GM12878 (cell line): ENCODE results near the gene WWC2. TPM values are rescaled to one million over a fixed set of nuclear protein-coding genes. Genes with fewer than 3 reads are reported as not detected.

Source experiments
- ATAC-seq: fragments of 200-7000 bp; cut with Tn5 transposase; 3 replicates; pipeline ENCODE4 v1.9.1; 2020; ENCODE audit warnings: mild to moderate bottlenecking, moderate library complexity
- BruUV-seq: library from RNA; stranded (reverse); fragments of 400-500 nt; replicated peaks from 2 replicates; lab custom pipeline; 2021; lab: Mats Ljungman, UMichigan
- CTCF ChIA-PET: fragments of 300-600 bp; sonication (Branson Sonifier 250); formaldehyde crosslinking; extraction: SDS; loops from one replicate; lab custom pipeline; 2021; ENCODE audit warnings: inconsistent platforms; lab: Yijun Ruan, JAX
- POLR2A ChIA-PET: fragments of 350-600 bp; formaldehyde crosslinking; extraction: SDS; loops from one replicate; lab custom pipeline; 2021; ENCODE audit warnings: inconsistent platforms; lab: Charles Lee
- RAD21 ChIA-PET: fragments of 300-600 bp; sonication (Branson Sonifier 250); formaldehyde crosslinking; loops from one replicate; lab custom pipeline; 2023; ENCODE audit warnings: antibody characterized with exemption; ENCODE audit not compliant: unreplicated experiment; lab: Charles Lee
- SMC1A ChIA-PET: fragments of 300-600 bp; sonication (Branson Sonifier 250); formaldehyde crosslinking; loops from one replicate; lab custom pipeline; 2023; ENCODE audit not compliant: unreplicated experiment, uncharacterized antibody; lab: Charles Lee
- DNase-seq: peaks from one replicate; pipeline ENCODE4 v3.0.0-alpha.2; 2011; ENCODE audit warnings: low read depth, low spot score
- FAIRE-seq: peaks from 3 replicates; lab custom pipeline; 2011; peaks lifted over from hg19 to GRCh38; lab: Jason Lieb, UNC
- H2AFZ ChIP-seq: 2 replicates; pipeline ENCODE4 v1.6.0; 2011; ENCODE audit warnings: low read depth, low read length, control low read depth; ENCODE audit not compliant: control insufficient read depth
- H3K27ac ChIP-seq: 2 replicates; pipeline ENCODE4 v1.5.1; 2011; ENCODE audit warnings: control low read depth; ENCODE audit not compliant: control insufficient read depth, insufficient read depth
- H3K27me3 ChIP-seq, 2 experiments: replicated peaks in 1 of 2; 2 replicates each; pipeline versions ENCODE4 v1.6.0 to v1.6.1; 2011; ENCODE audit warnings: low read length in 1 of 2; ENCODE audit not compliant: control insufficient read depth in 2 of 2, insufficient read depth in 2 of 2
- H3K36me3 ChIP-seq, 2 experiments: 2 replicates each; pipeline ENCODE4 v1.5.1; 2011; ENCODE audit warnings: low read length in 1 of 2; ENCODE audit not compliant: control insufficient read depth in 2 of 2, insufficient read depth in 2 of 2
- H3K4me1 ChIP-seq: 2 replicates; pipeline ENCODE4 v1.6.1; 2011; ENCODE audit warnings: mild to moderate bottlenecking, low read length, moderate library complexity, mixed read lengths; ENCODE audit not compliant: control insufficient read depth, insufficient read depth
- H3K4me2 ChIP-seq: 2 replicates; pipeline ENCODE4 v1.6.0; 2011; ENCODE audit warnings: control low read depth; ENCODE audit not compliant: control insufficient read depth, insufficient read depth
- H3K4me3 ChIP-seq: fragments of 200-600 bp; sonication (generic); 2 replicates; pipeline ENCODE4 v1.5.1; 2016
- H3K79me2 ChIP-seq: 2 replicates; pipeline ENCODE4 v1.6.0; 2011; ENCODE audit warnings: low read length; ENCODE audit not compliant: control insufficient read depth, insufficient read depth
- H3K9ac ChIP-seq: 2 replicates; pipeline ENCODE4 v1.8.0; 2011; ENCODE audit warnings: low read length, control low read depth, mixed read lengths; ENCODE audit not compliant: control insufficient read depth, insufficient read depth
- H3K9me3 ChIP-seq: replicated peaks from 3 replicates; pipeline ENCODE4 v1.5.1; 2011; ENCODE audit warnings: mild to moderate bottlenecking, low read length; ENCODE audit not compliant: control insufficient read depth, insufficient read depth
- H4K20me1 ChIP-seq: 2 replicates; pipeline ENCODE4 v1.6.0; 2011; ENCODE audit not compliant: control insufficient read depth, insufficient read depth
- FOXM1 ChIP-seq: IDR thresholded peaks from 2 replicates; pipeline ENCODE4 v1.6.1; 2012; ENCODE audit warnings: low read depth, mild to moderate bottlenecking, inconsistent platforms, low read length, moderate library complexity
- IKZF1 ChIP-seq: fragments of 450-650 bp; conservative IDR thresholded peaks from 2 replicates; pipeline ENCODE4 v1.6.1; 2017; ENCODE audit warnings: antibody characterized with exemption, mild to moderate bottlenecking
- ZNF207 ChIP-seq: fragments of 450-650 bp; IDR thresholded peaks from 2 replicates; pipeline ENCODE4 v1.6.1; 2014; ENCODE audit warnings: antibody characterized with exemption, mild to moderate bottlenecking, borderline replicate concordance
- WGBS: methylation state at CpG from one replicate; pipeline ENCODE4 v1.1.6; 2016; ENCODE audit warnings: low lambda C conversion rate; ENCODE audit not compliant: insufficient replicate concordance, insufficient coverage; ENCODE audit errors: missing lambda C conversion rate; 5-methylcytosine and 5-hydroxymethylcytosine counted together
- in situ Hi-C: fragments of 300-500 bp; cut with MboI; formaldehyde crosslinking; loops from 9 replicates; pipeline ENCODE4 v1.14.3; 2018; ENCODE audit warnings: mixed read lengths
- intact Hi-C: fragments of 100-400 bp; cut with micrococcal nuclease; formaldehyde crosslinking; loops from one replicate; pipeline ENCODE4 v1.14.2; 2022; ENCODE audit not compliant: unreplicated experiment
- polyA plus RNA-seq, 11 experiments: library from polyadenylated mRNA; depleted of rRNA in 4 of 11; unstranded in 6 of 11; stranded (reverse) in 5 of 11; fragments of >200 nt; fragmentation: Nextera tagmentation in 4 of 11; fragmentation: Illumina TruSeq in 1 of 11; extraction: Ambion mirVana in 4 of 11; extraction: Trizol in 1 of 11; gene quantifications; 1 replicate in 1 of 11; 2 replicates in 10 of 11; pipeline versions ENCODE4 v1.2.1 to v1.2.3, GENCODE V29; 2011 to 2016; ENCODE audit warnings: inconsistent platforms in 2 of 11, missing spikeins in 2 of 11, low read depth in 1 of 11
- total RNA-seq, 4 experiments: library from RNA; depleted of rRNA in 3 of 4; stranded (reverse); fragments of >200 nt in 3 of 4; fragmentation: Illumina TruSeq in 1 of 4; extraction: Trizol in 1 of 4; gene quantifications; 2 replicates each; pipeline versions ENCODE4 v1.2.1 to v1.2.3, GENCODE V29; 2013 to 2021
- TF ChIP-seq, protein P1 (sequence below), 3 experiments: IDR thresholded peaks in 2 of 3; conservative IDR thresholded peaks in 1 of 3; 2 replicates each; pipeline ENCODE4 v1.5.1; 2011; ENCODE audit warnings: low read depth in 3 of 3, low read length in 3 of 3, mild to moderate bottlenecking in 3 of 3, control low read depth in 2 of 3, moderate library complexity in 2 of 3, inconsistent platforms in 1 of 3, mixed read lengths in 1 of 3; ENCODE audit not compliant: control insufficient read depth in 2 of 3, insufficient read depth in 1 of 3; ENCODE audit errors: extremely low read depth in 1 of 3
- TF ChIP-seq, protein P2 (sequence below): fragments of 450-650 bp; IDR thresholded peaks from 2 replicates; pipeline ENCODE4 v1.6.1; 2017; ENCODE audit warnings: borderline replicate concordance
- TF ChIP-seq, protein P3 (sequence below): IDR thresholded peaks from 2 replicates; pipeline ENCODE4 v1.6.1; 2012; ENCODE audit warnings: low read depth, low read length, improper control_type of control experiment
- TF ChIP-seq, protein P4 (sequence below): fragments of 450-650 bp; IDR thresholded peaks from 2 replicates; pipeline ENCODE4 v1.6.1; 2016; ENCODE audit warnings: mild to moderate bottlenecking

The WWC2 gene
- total and polyA plus RNA-seq, 10 of the 15 experiments (the other 5 are each of a cell fraction or from before 2014, with no cell fraction given) = 0.02 to 0.72 (median 0.06) TPM; not detected in 3

DNA sequence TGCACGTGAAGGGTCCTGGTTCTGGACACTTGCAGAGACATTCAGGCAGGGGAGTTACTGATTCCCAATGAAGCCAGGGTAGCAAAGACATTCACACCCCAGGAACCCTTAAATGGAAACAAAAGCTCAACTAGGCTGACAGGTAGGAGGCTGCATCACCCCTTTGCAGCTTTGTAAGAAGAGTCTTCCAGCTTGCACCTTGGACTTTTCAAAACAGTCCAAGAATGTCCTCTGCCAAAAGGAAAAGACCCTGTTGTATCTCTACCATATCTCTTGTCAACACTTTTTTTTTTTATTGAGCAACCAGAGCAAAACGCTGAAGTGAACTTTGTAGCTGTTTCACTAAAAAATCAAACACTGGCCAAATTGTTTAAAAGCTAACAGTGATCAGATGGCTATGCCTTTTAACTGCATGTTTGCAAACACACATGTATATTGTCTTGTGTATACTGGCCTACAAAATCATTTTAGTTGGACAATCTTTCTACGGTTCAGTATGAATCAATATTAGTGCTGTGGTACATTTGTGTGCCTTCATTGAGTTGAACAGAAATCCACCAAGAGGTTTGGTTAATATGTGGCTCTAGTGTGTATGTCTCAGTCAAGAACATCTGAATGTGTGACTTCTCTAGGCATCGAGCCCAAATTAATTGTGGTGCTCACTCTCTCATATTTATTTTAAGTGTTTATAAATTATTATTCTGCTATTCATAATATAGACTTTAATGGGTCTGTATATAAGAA is 18.5 kb upstream of the WWC2 start:
- ChIA-PET RAD21 (no interaction called here), SMC1A (interaction anchor here (0.7 kb wide), 1 partner anchor 595 kb away, joined by 3 read pairs; no protein-coding TSS in a partner anchor), POLR2A (no interaction called here), CTCF (interaction anchor here (0.6 to 1.0 kb wide), 2 partner anchors 173 to 182 kb away, joined by 3 read pairs; no protein-coding TSS in a partner anchor)
- H4K20me1 ChIP-seq = no peaks in the 10 kb centered on the region
- no TSS peak for BruUV-seq
- H3K4me1 ChIP-seq = no peaks in the 10 kb centered on the region
- H3K4me3 ChIP-seq = no peak overlapping the region
- no peak for FAIRE-seq
- 44% methylated on average over 4 of the region's 4 CpGs for WGBS
- no peak overlapping the region for H3K27ac ChIP-seq
- DNase-seq = no peak
- intact Hi-C loops = no loop called here
- H3K9ac ChIP-seq = no peak overlapping the region
- no peaks in the 10 kb centered on the region for H3K79me2 ChIP-seq
- TF ChIP-seq FOXM1 (no peak), IKZF1 (no peak), ZNF207 (no peak)
- TF ChIP-seq, protein P1, sequence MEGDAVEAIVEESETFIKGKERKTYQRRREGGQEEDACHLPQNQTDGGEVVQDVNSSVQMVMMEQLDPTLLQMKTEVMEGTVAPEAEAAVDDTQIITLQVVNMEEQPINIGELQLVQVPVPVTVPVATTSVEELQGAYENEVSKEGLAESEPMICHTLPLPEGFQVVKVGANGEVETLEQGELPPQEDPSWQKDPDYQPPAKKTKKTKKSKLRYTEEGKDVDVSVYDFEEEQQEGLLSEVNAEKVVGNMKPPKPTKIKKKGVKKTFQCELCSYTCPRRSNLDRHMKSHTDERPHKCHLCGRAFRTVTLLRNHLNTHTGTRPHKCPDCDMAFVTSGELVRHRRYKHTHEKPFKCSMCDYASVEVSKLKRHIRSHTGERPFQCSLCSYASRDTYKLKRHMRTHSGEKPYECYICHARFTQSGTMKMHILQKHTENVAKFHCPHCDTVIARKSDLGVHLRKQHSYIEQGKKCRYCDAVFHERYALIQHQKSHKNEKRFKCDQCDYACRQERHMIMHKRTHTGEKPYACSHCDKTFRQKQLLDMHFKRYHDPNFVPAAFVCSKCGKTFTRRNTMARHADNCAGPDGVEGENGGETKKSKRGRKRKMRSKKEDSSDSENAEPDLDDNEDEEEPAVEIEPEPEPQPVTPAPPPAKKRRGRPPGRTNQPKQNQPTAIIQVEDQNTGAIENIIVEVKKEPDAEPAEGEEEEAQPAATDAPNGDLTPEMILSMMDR (IDR thresholded peaks at IDR 0.05 in 2 of 3, conservative IDR thresholded peaks at IDR 0.05 in 1 of 3; ENCODE audit: control insufficient read depth in 2 of 3, extremely low read depth in 1 of 3, insufficient read depth in 1 of 3, low read depth in 3 of 3, low read length in 3 of 3) = no peak
- TF ChIP-seq, protein P2, sequence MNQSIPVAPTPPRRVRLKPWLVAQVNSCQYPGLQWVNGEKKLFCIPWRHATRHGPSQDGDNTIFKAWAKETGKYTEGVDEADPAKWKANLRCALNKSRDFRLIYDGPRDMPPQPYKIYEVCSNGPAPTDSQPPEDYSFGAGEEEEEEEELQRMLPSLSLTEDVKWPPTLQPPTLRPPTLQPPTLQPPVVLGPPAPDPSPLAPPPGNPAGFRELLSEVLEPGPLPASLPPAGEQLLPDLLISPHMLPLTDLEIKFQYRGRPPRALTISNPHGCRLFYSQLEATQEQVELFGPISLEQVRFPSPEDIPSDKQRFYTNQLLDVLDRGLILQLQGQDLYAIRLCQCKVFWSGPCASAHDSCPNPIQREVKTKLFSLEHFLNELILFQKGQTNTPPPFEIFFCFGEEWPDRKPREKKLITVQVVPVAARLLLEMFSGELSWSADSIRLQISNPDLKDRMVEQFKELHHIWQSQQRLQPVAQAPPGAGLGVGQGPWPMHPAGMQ = no peak
- TF ChIP-seq, protein P3, sequence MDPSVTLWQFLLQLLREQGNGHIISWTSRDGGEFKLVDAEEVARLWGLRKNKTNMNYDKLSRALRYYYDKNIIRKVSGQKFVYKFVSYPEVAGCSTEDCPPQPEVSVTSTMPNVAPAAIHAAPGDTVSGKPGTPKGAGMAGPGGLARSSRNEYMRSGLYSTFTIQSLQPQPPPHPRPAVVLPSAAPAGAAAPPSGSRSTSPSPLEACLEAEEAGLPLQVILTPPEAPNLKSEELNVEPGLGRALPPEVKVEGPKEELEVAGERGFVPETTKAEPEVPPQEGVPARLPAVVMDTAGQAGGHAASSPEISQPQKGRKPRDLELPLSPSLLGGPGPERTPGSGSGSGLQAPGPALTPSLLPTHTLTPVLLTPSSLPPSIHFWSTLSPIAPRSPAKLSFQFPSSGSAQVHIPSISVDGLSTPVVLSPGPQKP = no peak
- TF ChIP-seq, protein P4, sequence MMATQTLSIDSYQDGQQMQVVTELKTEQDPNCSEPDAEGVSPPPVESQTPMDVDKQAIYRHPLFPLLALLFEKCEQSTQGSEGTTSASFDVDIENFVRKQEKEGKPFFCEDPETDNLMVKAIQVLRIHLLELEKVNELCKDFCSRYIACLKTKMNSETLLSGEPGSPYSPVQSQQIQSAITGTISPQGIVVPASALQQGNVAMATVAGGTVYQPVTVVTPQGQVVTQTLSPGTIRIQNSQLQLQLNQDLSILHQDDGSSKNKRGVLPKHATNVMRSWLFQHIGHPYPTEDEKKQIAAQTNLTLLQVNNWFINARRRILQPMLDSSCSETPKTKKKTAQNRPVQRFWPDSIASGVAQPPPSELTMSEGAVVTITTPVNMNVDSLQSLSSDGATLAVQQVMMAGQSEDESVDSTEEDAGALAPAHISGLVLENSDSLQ = no peak
- H3K4me2 ChIP-seq = no peak overlapping the region
- ATAC-seq = no peak
- H2AFZ ChIP-seq = no peak overlapping the region
- no peaks in the 10 kb centered on the region for H3K27me3 ChIP-seq
- no peaks in the 10 kb centered on the region for H3K36me3 ChIP-seq
- in situ Hi-C loops = no loop called here
- H3K9me3 ChIP-seq = no peaks in the 10 kb centered on the region
